Lower lobe of right lung (tissue), 2 donors: ENCODE results near the gene CARS2. TPM values are rescaled to one million over a fixed set of nuclear protein-coding genes. Genes with fewer than 3 reads are reported as not detected.

Source experiments
- ATAC-seq, 2 donors: fragments of 200-7000 bp; cut with Tn5 transposase; one replicate each; pipeline ENCODE4 v1.9.1; 2020 to 2022; ENCODE audit warnings: mild to moderate bottlenecking in 2 of 2, moderate library complexity in 2 of 2
- DNase-seq: peaks from one replicate; pipeline ENCODE4 v3.0.0-alpha.2; 2020
- H3K27ac ChIP-seq: fragments of 200-600 bp; one replicate; pipeline ENCODE4 v1.8.0; 2022
- H3K27me3 ChIP-seq: fragments of 200-600 bp; one replicate; pipeline ENCODE4 v1.8.0; 2022; ENCODE audit warnings: low read depth
- H3K36me3 ChIP-seq: fragments of 200-600 bp; one replicate; pipeline ENCODE4 v1.8.0; 2022; ENCODE audit warnings: mild to moderate bottlenecking
- H3K4me1 ChIP-seq: fragments of 200-600 bp; one replicate; pipeline ENCODE4 v1.8.0; 2022
- H3K4me3 ChIP-seq: fragments of 200-600 bp; one replicate; pipeline ENCODE4 v1.8.0; 2022; ENCODE audit warnings: mild to moderate bottlenecking
- H3K9me3 ChIP-seq: fragments of 200-600 bp; one replicate; pipeline ENCODE4 v1.8.0; 2022
- intact Hi-C: fragments of 100-400 bp; cut with DNase I; formaldehyde crosslinking; loops from one replicate; pipeline ENCODE4 v1.11.0; 2022
- total RNA-seq: library from RNA; stranded (reverse); fragmentation: NEBNext Ultra II Directional; extraction: Animal tissue kit (Norgen Biotek cat#: 25700); gene quantifications from one replicate; pipeline ENCODE4 v1.2.1, GENCODE V29; 2021
- TF ChIP-seq, protein P1 (sequence below): fragments of 200-600 bp; IDR thresholded peaks from one replicate; pipeline ENCODE4 v1.8.0; 2022; ENCODE audit warnings: antibody characterized with exemption, mild to moderate bottlenecking
- donor health status: DM: no; HTN: yes; CAD: no; lungs with severe emphysema.

Gene CARS2
- total RNA-seq, 1 donor from 2014 or later = 70.3 TPM

DNA sequence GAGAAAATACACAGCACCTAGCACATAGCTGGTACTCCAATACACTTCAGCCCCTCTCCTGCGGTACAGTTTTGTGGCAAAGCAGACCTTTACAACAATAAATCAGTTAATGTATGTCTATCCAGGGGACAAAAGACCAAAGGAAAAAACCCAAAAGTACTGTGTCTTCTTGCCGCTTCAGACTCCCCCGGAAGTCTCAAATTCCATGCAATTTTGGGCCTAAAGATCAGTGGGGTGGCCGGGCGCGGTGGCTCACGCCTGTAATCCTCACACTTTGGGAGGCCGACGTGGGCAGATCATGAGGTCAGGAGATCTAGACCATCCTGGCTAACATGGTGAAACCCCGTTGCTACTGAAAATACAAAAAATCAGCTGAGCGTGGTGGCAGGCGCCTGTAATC is 16.2 kb downstream of the CARS2 start:
- intact Hi-C loops = no loop called here
- no peak for ATAC-seq
- no peak overlapping the region for H3K27ac ChIP-seq
- DNase-seq = no peak
- no peaks in the 10 kb centered on the region for H3K27me3 ChIP-seq
- no peak overlapping the region for H3K4me3 ChIP-seq
- TF ChIP-seq, protein P1, sequence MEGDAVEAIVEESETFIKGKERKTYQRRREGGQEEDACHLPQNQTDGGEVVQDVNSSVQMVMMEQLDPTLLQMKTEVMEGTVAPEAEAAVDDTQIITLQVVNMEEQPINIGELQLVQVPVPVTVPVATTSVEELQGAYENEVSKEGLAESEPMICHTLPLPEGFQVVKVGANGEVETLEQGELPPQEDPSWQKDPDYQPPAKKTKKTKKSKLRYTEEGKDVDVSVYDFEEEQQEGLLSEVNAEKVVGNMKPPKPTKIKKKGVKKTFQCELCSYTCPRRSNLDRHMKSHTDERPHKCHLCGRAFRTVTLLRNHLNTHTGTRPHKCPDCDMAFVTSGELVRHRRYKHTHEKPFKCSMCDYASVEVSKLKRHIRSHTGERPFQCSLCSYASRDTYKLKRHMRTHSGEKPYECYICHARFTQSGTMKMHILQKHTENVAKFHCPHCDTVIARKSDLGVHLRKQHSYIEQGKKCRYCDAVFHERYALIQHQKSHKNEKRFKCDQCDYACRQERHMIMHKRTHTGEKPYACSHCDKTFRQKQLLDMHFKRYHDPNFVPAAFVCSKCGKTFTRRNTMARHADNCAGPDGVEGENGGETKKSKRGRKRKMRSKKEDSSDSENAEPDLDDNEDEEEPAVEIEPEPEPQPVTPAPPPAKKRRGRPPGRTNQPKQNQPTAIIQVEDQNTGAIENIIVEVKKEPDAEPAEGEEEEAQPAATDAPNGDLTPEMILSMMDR = no peak
- no peaks in the 10 kb centered on the region for H3K4me1 ChIP-seq
- H3K9me3 ChIP-seq = no peaks in the 10 kb centered on the region
- peaks cover 81% of the 10 kb centered on the region for H3K36me3 ChIP-seq

DNA sequence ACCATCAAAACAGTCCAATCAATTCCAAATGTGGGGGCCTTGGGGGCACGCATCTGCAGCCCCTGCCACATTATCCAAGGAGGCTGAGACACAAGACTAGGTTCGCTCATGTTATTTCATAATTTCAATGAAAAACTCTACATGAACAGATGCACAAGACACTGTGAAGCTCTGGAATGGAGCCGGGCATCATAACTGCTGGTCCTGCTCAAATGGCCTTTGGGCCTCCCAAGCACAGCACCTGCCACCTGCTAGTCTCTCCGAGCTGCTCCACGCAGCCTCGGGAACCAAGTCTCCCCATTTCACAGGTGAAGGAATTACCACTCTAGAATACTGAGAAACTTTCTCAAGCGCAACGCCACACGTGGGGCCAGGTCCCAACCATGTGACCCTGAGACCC is 16.9 kb downstream of the CARS2 start:
- no peaks in the 10 kb centered on the region for H3K27me3 ChIP-seq
- H3K4me3 ChIP-seq = no peak overlapping the region
- intact Hi-C loops = no loop called here
- H3K4me1 ChIP-seq = no peaks in the 10 kb centered on the region
- no peaks in the 10 kb centered on the region for H3K9me3 ChIP-seq
- no peak for ATAC-seq
- H3K36me3 ChIP-seq = peaks cover 81% of the 10 kb centered on the region
- no peak overlapping the region for H3K27ac ChIP-seq
- TF ChIP-seq, protein P1 = no peak
- no peak for DNase-seq

DNA sequence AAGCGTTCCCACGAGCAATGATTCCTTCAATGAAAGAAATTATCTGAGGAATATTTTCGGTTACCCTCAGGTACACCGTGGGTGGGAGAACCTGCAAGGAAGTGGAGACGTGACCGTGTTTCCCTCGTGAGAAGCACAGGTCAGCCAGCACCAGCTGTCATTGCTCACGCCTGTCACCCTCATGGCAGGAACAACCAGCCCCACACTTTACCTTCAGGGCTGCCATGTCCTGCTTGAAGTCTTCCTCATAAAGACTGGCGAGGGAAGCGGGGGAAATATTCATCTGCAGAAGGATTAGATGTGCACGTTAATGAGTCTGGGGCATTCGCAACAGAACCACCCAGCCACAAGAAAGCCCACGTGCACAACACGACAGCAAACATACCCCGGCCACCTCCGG is 18.2 kb downstream of the CARS2 start:
- Histone ChIP-seq H3K36me3 (peaks cover 83% of the 10 kb centered on the region), H3K9me3 (no peaks in the 10 kb centered on the region), H3K4me3 (no peak overlapping the region), H3K27ac (no peak overlapping the region), H3K27me3 (no peaks in the 10 kb centered on the region), H3K4me1 (no peaks in the 10 kb centered on the region)
- DNase-seq (no peak), ATAC-seq (no peak)
- TF ChIP-seq, protein P1 = no peak
- intact Hi-C loops = no loop called here

GRCh38 chr13:110685305-110686020 is 20.5 kb downstream of the CARS2 start:
- H3K27ac ChIP-seq = no peak overlapping the region
- no peak for ATAC-seq
- no peaks in the 10 kb centered on the region for H3K9me3 ChIP-seq
- H3K4me3 ChIP-seq = no peak overlapping the region
- H3K36me3 ChIP-seq = peaks cover 94% of the 10 kb centered on the region
- TF ChIP-seq, protein P1 = no peak
- intact Hi-C loops = no loop called here
- H3K27me3 ChIP-seq = no peaks in the 10 kb centered on the region
- DNase-seq = no peak
- no peaks in the 10 kb centered on the region for H3K4me1 ChIP-seq

DNA sequence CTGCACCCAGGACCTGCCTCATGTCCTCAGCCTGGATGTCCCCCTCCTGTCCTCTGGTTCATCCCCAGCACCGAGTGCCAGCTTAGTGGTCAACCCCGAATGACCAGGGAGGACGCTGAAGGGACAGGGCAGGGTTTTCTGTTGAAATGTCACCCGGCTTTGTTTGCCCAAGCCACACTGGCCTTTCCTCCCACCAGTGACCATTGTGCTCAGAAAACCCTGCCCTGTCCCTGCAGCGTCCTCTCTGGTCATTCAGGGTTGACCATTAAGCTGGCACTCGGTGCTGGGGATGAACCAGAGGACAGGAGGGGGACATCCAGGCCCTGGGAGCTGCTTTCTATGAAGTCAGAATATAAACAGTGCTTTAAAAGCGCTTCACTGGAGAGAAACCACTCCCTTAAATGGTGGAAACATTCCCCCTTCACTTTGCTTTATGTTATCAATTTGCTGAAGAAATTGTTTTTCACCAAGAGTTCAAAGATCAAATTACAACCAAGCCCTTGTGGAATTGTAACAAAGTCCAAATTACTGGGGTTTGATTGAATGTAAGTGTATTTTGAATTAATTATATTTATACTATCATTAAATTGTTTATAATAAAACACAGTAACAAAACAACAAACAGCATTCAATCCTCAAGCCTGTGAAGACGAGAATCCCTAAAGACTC is 21.4 kb downstream of the CARS2 start:
- Histone ChIP-seq H3K4me3 (no peak overlapping the region), H3K27ac (no peak overlapping the region), H3K9me3 (no peaks in the 10 kb centered on the region), H3K36me3 (peaks cover 91% of the 10 kb centered on the region), H3K27me3 (no peaks in the 10 kb centered on the region), H3K4me1 (no peaks in the 10 kb centered on the region)
- intact Hi-C loops = no loop called here
- TF ChIP-seq, protein P1 = no peak
- DNase-seq (no peak), ATAC-seq (no peak)
